Adrenal gland (tissue), 12 donors: ENCODE data around the gene TESK1. TPM values are rescaled to one million over a fixed set of nuclear protein-coding genes. Genes with fewer than 3 reads are reported as not detected.
A peak's percentile ranks its signal among the peaks of the same experiment; 100 is the strongest.

ENCODE experiments used
- DNase-seq, 7 donors: peaks; one replicate each; pipeline ENCODE4 v3.0.0-alpha.2; 2019 to 2020
- H3K27ac ChIP-seq, 5 donors: fragments of 200-600 bp; sonication (generic) in 4 of 5; 1 replicate in 3 of 5; 2 replicates in 2 of 5; pipeline versions ENCODE4 v1.5.1 to v1.8.0; 2016 to 2020; ENCODE audit warnings: mild to moderate bottlenecking in 1 of 5
- H3K27me3 ChIP-seq: fragments of 200-600 bp; 2 replicates; pipeline ENCODE4 v1.8.0; 2021
- H3K36me3 ChIP-seq, 2 donors: fragments of 200-600 bp; replicated peaks in 1 of 2; 1 replicate in 1 of 2; 2 replicates in 1 of 2; pipeline versions ENCODE4 v1.5.1 to v1.8.0; 2018 to 2022
- H3K4me1 ChIP-seq, 2 donors: fragments of 200-600 bp; replicated peaks in 1 of 2; 1 replicate in 1 of 2; 2 replicates in 1 of 2; pipeline versions ENCODE4 v1.5.1 to v1.8.0; 2018 to 2021
- H3K4me3 ChIP-seq, 4 donors: fragments of 200-600 bp; sonication (generic) in 3 of 4; one replicate each; pipeline ENCODE4 v1.5.1; 2016 to 2018
- H3K9me3 ChIP-seq, 3 donors: fragments of 200-600 bp; sonication (generic) in 1 of 3; replicated peaks in 1 of 3; 1 replicate in 2 of 3; 2 replicates in 1 of 3; pipeline versions ENCODE4 v1.5.1 to v1.8.0; 2016 to 2021
- CTCF ChIP-seq, 6 experiments: fragments of 450-650 bp in 4 of 6; fragments of 200-600 bp in 2 of 6; sonication (generic) in 1 of 6; IDR thresholded peaks; 1 replicate in 5 of 6; 2 replicates in 1 of 6; pipeline versions ENCODE4 v1.5.1 to v1.8.0; 2016 to 2021; ENCODE audit warnings: antibody characterized with exemption in 6 of 6, mild to moderate bottlenecking in 2 of 6, moderate library complexity in 1 of 6
- POLR2A ChIP-seq, 2 donors: fragments of 450-650 bp; IDR thresholded peaks; one replicate each; pipeline ENCODE4 v1.6.1; 2017; ENCODE audit warnings: antibody characterized with exemption in 2 of 2, mild to moderate bottlenecking in 2 of 2, moderate library complexity in 1 of 2
- WGBS, 4 donors: extraction: QIAGEN DNeasy Blood & Tissue Kit in 2 of 4; methylation state at CpG; one replicate each; pipeline versions ENCODE4 v1.1.5 to v1.1.7; 2013 to 2017; 5-methylcytosine and 5-hydroxymethylcytosine counted together
- intact Hi-C, 2 donors: fragments of 100-400 bp; cut with DNase I; formaldehyde crosslinking; loops; one replicate each; pipeline versions ENCODE4 v1.14.1 to v1.15.0; 2022 to 2023
- polyA plus RNA-seq, 3 donors: library from polyadenylated mRNA; stranded (reverse); fragments of 200-250 nt in 2 of 3; fragments of 350-450 nt in 1 of 3; fragmentation: Illumina TruSeq in 1 of 3; extraction: RNeasy Lipid Tissue Mini Kit (QIAGEN cat#74804) in 1 of 3; gene quantifications; one replicate each; pipeline ENCODE4 v1.2.3, GENCODE V29; 2013 to 2014
- total RNA-seq, 9 donors: library from RNA; depleted of rRNA in 4 of 9; stranded (reverse); fragments of >200 nt in 4 of 9; fragments of 120-200 nt in 1 of 9; fragmentation: NEBNext Ultra II Directional in 1 of 9; extraction: Animal tissue kit (Norgen Biotek cat#: 25700) in 1 of 9; gene quantifications; one replicate each; pipeline versions ENCODE4 v1.1.0 to v1.2.4, GENCODE V29; 2013 to 2023
- donor health status: healthy with polysubstance abuse.
- donor health status: Bipolar disorder and iron deficiency.
- donor health status: DM: yes; HTN: yes; CAD: no.
- donor health status: DM: no; HTN: no; CAD: no.
- donor health status: DM: no; HTN: no; CAD: no.
- donor health status: DM: yes; HTN: yes; CAD: no.

TESK1 gene
- total and polyA plus RNA-seq, 12 donors, result 25.9 to 189 (median 65.5) TPM

GRCh38 chr9:35618325-35618727 lies 13.3 kb downstream of the TESK1 start, which contains the start of gene CD72:
CD72 (minus strand) TSS chr9:35618413; CDS start chr9:35618303, 110 bp downstream.
- DNase-seq, result peak in 1 of 7 donors; percentile 23
- no peaks in the 10 kb centered on the region for H3K9me3 ChIP-seq
- H3K27me3 ChIP-seq, result no peaks in the 10 kb centered on the region
- 74 to 86% (median 75%) methylated on average over 6 to 7 of the region's 7 CpGs for WGBS, 4 donors
- H3K27ac ChIP-seq, result peak within 1 kb of the TSS in 1 of 5 donors; percentile 10
- H3K36me3 ChIP-seq, result no peaks in the 10 kb centered on the region
- TF ChIP-seq CTCF (IDR thresholded peaks at IDR 0.05), result no peak
- intact Hi-C loops, result no loop called here
- peaks cover 0 to 7% of the 10 kb centered on the region in 2 donors for H3K4me1 ChIP-seq
- peak within 1 kb of the TSS in 2 of 4 donors; percentile 7 to 45 for H3K4me3 ChIP-seq

GRCh38 chr9:35618854-35619799 lies 14.1 kb downstream of the TESK1 start:
- peaks cover 0 to 7% of the 10 kb centered on the region in 2 donors for H3K4me1 ChIP-seq
- no peak overlapping the region for H3K4me3 ChIP-seq
- peak in 1 of 7 donors; percentile 46 for DNase-seq
- H3K9me3 ChIP-seq, result no peaks in the 10 kb centered on the region
- 80 to 97% (median 82%) methylated on average over 14 to 17 of the region's 17 CpGs for WGBS, 4 donors
- TF ChIP-seq POLR2A (IDR thresholded peaks at IDR 0.05), result no peak
- no peak for TF ChIP-seq CTCF (IDR thresholded peaks at IDR 0.05)
- peak overlapping the region in 1 of 5 donors; percentile 10 for H3K27ac ChIP-seq
- H3K36me3 ChIP-seq, result no peaks in the 10 kb centered on the region
- intact Hi-C loops, result no loop called here
- no peaks in the 10 kb centered on the region for H3K27me3 ChIP-seq

GRCh38 chr9:35619800-35620158 lies 14.7 kb downstream of the TESK1 start:
- H3K36me3 ChIP-seq, result no peaks in the 10 kb centered on the region
- H3K4me1 ChIP-seq, result peaks cover 0 to 7% of the 10 kb centered on the region in 2 donors
- H3K27ac ChIP-seq, result no peak overlapping the region
- H3K4me3 ChIP-seq, result no peak overlapping the region
- no peak for DNase-seq
- TF ChIP-seq CTCF (IDR thresholded peaks at IDR 0.05), result no peak
- TF ChIP-seq POLR2A (IDR thresholded peaks at IDR 0.05), result no peak
- intact Hi-C loops, result no loop called here
- 55 to 73% (median 57%) methylated on average over 2 of the region's 2 CpGs for WGBS, 4 donors
- no peaks in the 10 kb centered on the region for H3K9me3 ChIP-seq
- H3K27me3 ChIP-seq, result no peaks in the 10 kb centered on the region

GRCh38 chr9:35627575-35627974 lies 22.5 kb downstream of the TESK1 start:
- DNase-seq, result no peak
- WGBS, 4 donors, result 87 to 100% (median 91%) methylated on average over 2 of the region's 2 CpGs
- no peaks in the 10 kb centered on the region for H3K27me3 ChIP-seq
- H3K36me3 ChIP-seq, result no peaks in the 10 kb centered on the region
- no peaks in the 10 kb centered on the region for H3K4me1 ChIP-seq
- H3K9me3 ChIP-seq, result no peaks in the 10 kb centered on the region
- intact Hi-C loops, result no loop called here
- H3K4me3 ChIP-seq, result no peak overlapping the region
- H3K27ac ChIP-seq, result no peak overlapping the region
- TF ChIP-seq POLR2A (IDR thresholded peaks at IDR 0.05) (no peak), CTCF (IDR thresholded peaks at IDR 0.05) (no peak)
